CD4-positive, alpha-beta T cell treated with Interleukin-6 for 4 hours (primary cell): ENCODE results near the gene HIVEP3.

ENCODE experiments used
- DNase-seq: peaks from one replicate; pipeline ENCODE4 v3.0.0-alpha.2; 2020; ENCODE audit warnings: mixed read lengths

HIVEP3 gene

DNA sequence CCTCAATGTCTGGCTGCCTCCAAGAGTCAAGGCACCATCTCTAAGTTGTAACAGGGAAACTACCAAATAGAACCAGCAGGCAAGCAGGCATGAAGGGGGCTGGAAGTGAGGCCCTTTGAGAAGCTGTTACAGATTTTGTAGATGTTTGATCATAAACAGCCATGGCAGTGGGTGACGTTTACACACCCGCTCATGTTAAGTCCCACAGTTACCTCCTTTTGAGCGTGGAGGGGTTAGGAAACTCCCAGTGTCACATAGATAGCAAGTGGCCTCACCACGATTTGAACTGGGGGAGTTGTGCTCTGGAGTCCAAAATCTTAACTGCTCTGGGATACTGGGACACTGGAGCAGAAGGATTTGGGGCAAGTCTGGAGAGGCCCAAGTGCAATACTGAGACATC is 192.4 kb downstream of the HIVEP3 start:
- DNase-seq: no peak

DNA sequence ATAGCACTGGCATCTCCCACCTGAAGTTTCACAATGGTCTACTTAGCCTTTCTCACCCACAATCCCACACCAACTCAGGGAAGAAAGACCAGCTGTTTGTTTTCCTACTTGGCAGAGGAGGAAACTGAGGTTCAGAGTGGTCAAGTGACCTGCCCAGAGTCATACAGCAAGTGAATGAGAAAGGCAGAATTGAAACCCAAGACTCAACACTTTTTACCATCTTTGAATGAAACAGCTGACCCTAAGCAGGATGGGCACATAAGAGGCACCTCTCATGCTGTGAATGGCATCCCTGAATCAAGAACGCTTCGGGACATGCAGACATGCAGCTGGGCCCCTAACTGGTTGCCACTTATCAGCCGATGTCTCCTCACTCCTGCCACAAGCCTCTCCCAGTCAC is 193.8 kb downstream of the HIVEP3 start:
- DNase-seq: no peak

DNA sequence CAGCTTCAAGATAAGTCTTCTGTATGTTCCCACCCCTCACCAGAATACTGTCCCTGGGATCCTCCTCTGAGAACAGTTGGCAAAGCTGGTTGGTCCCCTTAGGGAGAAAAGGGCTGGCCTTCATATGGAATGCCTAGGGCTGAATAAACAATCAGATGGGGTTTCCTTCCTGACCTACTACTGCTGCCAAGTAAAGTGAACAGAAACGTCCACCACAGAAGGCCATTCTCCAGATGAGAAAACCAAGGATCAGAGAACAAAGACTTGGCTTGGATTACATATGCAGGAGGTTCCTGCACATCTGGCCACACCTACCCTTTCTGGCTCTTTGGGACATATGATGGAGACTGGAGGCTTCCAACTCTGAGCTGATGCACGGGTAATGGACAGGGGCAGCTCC is 194.5 kb downstream of the HIVEP3 start:
- no peak for DNase-seq

DNA sequence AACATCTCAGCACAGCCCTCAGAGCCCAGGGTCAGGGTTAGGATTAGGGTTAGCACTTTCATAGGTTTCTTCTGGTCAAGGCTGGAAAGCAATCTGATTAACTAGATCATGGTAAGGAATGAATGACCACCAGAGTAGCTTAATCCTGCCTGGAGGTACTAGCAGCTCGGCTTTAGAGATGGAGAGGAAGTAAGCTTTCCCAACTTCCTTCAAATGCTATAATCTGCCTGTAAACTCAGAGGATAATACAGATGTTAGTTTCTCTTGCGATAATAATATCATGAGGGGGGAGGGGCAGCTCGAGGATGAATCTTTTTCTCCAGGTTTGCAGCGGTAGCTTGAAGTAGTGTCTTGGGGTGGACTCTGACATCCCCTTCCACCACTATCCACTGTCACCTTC is 194.9 kb downstream of the HIVEP3 start:
- no peak for DNase-seq

DNA sequence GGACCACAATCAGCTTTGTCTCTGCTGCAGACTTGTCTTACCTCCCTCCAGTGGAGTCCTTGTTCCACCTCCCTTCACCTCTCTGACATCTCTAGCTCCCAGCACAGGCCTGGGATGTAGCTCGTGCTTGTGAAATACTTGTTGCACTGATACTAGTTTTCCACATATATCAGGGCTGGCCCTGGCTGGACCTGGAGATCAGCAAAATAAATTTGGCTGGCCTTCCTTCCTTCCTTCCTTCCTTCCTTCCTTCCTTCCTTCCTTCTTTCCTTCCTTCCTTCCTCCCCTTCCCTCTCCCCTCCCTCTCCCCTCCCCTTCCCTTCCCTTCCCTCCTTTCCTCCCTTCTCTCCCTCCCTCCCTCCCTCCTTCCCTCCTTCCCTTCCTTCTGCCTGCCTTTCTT is 196.5 kb downstream of the HIVEP3 start:
- no peak for DNase-seq

DNA sequence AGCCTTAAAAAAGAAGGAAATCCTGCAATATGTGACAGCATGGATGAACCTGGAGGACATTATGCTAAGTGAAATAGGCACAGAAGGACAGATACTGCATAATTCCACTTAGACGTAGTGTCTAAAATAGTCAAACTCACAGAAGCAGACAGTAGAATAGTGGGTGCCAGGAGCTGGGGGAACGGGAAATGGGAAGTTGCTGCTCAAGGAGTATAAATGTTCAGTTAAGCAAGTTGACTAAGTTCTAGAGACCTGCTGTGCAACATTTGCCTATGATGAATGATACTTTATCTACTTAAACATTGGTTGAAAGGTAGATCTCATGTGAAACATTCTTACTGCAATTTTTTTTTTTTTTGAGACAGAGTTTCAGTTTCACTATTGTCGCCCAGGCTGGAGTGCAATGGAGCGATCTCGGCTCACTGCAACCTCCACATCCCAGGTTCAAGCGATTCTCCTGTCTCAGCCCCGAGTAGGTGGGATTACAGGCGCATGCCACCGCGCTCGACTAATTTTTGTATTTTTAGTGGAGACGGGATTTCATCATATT is 197.8 kb downstream of the HIVEP3 start:
- no peak for DNase-seq

DNA sequence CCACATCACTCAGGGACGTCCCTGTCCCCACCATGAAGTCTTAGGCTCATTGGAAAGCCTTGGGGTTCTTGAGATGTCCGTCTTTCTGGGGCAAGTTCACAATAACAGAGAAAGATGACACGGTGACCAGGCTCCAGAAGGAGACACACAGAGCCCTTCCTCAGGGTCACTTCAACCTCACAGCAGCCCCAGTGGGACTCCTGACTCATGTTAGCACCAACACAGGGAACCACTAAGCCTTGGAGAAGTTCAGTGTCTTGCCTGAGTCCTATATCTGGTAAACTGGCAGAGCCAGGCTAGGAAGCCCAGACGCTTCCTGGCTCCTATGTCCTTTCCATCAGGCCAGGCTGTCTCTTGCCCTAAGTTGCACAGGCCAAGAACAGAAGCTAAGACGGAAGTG is 199.1 kb downstream of the HIVEP3 start:
- no peak for DNase-seq

DNA sequence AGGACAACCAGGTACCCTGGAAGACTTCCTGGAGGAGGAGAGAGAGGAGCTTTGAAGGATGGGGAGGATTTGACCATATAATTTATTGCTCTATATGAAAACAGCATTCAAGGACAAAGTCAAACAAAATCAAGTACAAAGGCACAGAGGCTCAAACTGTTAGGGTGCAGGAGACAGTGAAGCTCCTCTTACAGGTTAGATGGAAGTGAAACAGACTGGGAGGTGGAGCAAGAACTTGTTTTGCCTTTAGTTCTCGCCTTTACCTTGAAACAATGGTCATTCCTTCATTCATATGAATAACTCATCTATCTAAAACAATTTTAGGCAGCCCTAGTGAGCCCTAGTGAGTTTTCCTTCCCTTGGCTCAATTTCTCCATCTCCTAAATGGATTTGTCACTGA is 199.6 kb downstream of the HIVEP3 start:
- no peak for DNase-seq

DNA sequence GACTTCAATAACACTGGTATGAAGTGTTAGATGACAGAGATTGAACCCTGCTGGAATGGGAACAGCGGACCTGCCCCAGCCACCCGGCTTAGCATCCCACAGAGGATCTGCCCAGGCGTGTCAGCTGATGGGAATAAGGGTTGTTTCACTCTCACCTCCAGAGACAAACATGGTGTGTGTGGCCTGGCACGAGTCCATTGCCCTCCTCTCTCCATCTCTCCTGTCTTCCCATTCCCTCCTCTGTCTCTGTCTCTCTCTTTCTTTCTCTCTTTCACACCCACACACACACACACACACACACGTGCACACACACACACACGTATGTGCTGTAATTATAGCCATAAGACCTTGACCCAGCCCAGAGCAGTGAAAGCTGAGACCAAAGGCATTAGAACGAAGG is 200.2 kb downstream of the HIVEP3 start:
- no peak for DNase-seq

DNA sequence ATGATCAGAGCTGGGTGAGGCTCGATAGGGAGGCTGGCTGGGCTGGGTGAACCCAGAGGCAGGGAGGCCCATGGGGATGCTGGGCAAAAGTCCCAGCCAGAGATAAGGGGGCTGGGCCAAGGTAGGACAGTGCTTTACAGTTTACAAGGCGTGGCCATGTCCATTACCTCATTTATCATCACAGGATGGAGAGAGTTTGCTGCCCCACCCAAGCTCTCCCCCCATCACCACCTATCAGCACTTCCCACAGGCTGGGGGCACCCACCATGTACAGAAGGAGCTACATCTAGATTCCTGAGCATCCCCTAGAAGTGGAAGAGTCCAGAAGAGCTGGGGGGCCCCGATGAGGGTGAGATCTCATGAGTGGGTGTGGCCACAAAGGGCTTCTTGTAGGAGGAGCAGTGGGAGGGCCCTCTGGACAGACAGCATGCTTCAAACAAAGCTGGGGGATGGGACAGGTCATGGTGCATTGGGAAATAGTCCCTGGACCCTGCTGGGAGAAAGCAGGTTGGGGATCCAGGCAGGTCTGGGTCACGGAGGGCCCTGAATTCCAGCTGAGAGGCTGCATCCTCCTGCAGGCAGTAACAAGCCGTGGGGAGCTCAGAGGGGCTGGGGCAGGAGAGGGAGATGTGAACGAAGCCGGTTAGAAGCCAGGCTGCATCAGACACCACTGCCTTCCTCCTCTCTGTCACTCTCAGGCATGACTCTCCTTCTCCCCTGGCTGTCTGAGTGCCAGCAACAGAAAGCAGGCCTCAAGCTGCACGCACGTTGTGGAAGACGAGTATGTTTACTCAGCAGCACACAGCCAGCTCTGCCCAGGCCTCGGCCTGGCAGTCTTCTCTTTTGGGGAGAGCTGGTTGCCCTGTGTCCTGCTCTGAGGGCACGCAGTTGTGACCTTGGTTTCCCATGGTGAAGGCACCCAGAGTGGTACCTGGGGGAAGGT is 202.3 kb downstream of the HIVEP3 start:
- no peak for DNase-seq

DNA sequence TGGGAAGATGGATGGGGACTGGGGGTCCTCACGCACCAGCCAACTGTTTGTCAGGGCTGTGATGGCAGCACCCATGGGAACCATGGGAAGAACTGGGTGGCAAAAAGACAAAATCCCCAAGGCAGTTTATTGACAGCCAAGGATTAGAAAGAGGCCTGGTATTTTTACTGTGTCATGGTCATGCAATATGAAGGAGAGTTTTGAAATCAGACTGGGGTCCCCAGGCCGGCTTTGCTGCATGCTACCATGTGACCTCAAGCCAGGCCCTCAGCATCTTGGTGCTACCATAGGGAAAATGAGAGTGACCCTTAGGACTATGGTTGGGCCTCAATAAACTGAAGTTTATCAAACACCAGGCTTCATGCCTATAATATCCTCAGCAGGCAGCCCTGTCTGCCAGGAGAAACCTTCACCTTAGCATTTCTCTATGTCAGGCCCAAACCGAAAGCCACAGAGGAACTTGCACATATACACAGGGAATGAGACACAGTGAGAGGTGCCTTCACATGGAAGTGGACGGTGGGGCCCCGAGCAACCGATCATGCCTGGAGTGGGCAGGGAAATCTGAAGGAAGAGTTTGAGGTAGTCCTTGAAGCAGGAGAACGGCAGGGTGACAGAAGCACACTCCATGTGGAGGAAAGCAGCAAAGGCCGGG is 203.2 kb downstream of the HIVEP3 start:
- no peak for DNase-seq

DNA sequence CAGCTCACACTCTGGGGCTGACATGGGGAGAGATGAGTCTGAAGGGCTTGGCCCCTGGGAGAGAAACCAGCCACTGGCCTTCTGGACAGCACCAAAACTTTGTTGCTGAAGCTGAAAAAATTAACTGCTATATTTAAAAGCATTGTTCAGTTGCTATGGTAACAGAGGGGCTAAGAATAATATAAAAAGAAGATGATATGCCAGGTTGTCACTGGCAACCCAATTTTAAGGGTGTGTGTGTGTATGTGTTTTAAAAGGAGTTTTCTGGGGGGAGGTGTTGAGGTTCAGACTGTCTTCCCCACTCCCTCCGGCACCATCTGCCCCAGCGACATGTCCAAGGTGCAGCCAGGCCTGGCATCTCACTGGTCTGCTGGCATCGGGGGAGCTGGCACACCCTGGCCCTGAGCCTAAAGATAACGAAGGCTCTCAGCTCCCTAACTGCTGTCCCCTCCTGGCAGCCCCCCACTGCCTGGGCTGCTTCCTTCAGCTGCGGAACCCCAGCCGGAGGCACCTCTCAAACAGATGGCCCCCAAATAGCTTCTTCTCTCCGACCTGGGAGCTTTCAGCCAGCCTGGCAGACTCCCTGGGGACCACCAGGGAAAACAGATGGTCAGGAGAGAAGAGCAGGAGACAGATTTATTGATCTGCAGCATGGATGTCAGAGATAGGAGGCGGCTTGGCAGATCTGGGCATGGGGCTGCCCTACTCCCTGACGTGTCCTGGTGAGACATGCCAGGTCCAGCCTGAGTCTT is 203.9 kb downstream of the HIVEP3 start:
- no peak for DNase-seq

DNA sequence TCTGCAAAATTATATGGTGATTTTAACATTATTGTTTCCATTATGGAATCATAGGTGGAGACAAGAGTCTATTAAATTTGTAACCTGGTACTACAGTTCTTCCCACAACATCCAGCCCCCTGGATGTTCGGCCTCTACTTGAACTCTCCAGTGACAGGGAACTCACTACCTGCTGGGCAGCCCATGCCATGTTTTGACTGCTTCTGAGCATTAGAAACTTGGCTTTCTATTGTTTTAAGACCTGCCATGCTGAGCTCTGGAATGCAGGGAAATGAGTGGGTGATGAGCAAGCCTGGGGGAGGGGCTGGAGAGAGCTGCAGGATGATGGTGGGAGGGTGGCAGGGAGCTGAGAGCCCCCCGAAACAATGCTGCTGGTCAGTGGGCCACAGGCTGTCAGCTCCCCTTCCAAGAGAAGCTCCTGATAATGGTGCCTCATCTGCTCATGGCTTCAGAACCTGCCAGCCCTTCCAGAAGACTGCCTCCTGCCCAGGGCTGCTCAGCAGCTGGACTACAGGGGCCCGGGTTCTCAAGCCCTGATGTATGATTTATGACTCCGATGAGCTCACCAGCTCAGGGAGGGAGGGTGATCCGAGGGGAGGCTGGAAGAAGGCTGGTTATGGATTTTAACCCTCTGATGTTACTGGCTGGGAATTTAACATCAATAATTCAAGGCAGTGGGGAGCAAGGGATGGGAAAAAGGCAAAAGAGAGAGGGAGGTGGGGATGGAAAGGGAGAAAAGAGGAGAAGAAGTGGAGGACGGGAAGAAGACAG is 205.0 kb downstream of the HIVEP3 start:
- no peak for DNase-seq

DNA sequence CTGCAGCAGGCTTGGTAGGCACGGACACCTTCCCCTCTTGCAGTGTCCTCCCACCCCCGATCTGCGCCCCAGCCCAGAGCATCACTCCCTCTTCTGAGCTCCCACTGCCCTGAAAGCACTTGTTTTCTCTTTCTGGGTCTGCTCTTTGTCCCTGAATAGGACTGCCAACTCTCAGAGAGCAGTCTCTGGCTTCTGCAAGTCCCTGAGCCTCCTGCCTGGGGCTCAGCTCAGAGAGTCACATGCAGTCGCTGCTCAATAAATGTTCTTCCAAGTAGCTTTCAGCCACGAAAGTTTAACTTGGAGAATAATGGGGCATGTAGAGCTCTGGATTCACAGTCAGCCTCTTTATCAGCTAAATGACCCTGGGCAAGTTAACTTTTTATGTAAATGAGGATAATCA is 205.6 kb downstream of the HIVEP3 start:
- DNase-seq: no peak

DNA sequence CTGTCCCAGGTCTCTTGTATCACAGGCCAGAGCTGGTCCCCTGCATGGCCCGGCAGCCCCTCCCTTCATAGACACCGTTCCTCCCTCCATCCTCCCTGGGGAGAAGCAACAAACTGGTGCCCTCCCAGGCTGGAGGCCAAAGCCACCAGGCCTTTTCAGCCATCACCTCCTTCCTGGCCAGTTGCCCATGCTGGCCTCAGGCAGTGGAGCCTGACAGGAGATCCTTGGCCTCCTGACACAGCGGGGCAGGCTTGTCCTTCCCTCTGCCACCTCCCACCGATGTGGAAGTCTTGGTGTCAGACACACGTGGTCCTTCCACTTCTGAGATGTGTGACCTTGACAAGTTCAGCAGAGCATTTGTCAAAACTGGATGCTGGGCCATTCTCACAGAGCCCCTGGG is 206.0 kb downstream of the HIVEP3 start:
- DNase-seq: no peak

DNA sequence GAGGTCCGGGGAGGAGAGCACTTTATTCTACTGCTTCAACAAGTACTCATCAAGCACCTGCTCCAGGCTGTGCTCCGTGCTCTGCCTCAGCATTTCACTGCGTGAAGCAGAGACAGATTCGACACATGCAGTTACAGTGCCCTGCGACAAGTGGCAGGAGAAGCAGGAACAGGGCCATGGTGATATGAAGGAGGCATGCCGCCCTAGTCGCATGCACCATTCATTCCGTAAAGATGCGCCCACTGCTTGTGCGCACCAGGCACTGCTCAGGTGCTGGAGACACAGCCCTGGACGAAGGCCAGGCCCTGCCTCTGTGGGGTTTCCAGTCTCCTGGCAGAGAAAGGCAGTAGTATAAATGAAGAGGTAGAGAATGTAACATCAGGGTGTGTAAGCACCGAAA is 206.6 kb downstream of the HIVEP3 start:
- no peak for DNase-seq

DNA sequence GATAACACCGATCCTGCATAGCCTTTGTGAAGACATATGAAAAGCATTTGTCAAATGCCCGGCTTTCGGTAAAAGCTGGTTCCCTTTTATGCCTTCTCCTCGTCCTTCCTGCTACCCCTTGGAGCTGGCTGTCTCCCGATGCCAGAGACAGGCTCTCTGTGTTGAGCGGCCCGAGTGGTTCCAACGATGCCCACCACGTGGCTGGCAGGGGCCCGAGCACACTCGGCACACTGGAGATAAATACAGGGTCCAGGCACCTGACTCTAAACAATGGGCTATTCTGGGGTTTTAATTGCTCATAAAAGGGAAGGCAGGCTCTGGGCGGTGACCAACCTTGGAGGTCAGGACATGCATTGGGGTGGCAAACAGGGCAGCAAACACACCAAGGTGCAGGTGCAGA is 207.1 kb downstream of the HIVEP3 start:
- no peak for DNase-seq

DNA sequence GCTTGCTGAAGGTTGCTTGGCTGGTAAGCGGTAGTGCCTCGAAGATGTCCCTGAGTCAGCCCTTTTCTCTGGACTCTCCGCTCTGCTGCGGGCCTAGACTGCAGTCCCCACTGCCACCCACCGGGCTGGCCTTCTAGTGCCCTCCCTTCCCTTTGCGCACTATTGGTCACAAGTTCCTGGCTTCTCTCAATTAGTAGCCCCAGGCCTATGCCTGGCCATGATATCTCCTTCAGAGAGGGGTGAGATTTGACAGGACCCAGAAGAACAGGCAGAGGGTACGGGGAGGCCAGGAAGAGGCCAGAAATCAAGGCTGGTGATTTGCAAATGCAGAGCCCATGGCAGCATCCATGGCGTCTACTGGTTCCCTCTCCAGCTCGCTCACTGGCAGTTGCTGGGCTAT is 207.7 kb downstream of the HIVEP3 start:
- no peak for DNase-seq

DNA sequence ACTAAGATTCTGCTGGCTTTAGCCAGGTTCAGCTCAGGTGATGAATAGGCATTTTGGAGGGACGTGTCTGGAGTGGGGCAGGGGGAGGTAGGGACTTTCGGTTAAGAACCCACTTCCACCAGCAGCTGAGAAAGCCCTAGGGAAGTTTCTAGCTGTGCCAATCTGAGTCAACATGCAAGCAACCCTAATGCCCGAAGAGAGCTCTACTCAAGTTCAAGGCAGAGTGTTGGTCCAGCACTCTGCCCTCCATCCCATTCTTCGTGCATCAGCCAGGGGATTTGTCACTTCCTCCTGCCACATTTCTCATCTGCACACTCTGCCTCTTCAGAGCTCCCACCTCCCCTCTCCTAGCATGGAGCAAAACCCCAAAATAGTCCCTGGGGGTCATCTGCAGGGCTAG is 208.8 kb downstream of the HIVEP3 start:
- no peak for DNase-seq

DNA sequence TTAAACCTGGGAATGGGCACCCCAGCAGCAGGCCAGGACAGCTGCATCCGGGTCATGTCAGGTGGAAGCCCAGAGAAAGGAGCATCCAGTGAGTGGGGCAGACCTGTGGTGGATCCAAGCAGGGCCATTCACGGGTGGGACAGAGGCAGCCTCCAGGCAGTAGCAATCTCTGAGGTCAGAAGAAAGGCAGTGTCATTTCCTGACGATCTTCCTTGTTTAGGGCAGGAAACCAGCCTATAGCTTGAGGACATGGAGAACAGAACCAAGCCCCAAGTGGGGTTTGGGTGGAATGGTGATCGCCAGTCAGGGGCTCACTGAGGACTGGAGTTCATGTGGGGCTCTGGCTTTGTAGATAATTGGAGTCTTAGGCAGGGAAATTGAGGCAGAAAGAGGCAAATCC is 209.4 kb downstream of the HIVEP3 start:
- no peak for DNase-seq

DNA sequence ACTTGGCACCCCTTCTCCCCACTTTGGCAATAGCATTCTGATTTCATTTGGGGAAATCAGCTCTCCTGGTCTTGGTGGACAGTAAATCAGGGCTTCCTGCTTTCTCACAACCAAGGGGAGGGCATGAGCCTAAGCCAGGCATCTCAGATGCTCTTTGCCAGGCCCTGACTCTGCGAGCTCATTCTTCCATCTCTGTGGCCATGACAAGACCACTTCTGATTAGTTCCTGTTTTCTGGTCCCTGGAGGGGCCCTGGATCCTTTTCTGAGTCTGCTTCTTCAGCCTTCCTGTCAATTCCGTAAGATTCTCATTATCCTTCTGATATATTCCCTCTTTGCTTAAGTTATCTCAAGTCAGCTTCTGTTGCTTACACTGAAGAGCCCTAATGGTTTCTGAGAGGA is 210.4 kb downstream of the HIVEP3 start:
- no peak for DNase-seq

DNA sequence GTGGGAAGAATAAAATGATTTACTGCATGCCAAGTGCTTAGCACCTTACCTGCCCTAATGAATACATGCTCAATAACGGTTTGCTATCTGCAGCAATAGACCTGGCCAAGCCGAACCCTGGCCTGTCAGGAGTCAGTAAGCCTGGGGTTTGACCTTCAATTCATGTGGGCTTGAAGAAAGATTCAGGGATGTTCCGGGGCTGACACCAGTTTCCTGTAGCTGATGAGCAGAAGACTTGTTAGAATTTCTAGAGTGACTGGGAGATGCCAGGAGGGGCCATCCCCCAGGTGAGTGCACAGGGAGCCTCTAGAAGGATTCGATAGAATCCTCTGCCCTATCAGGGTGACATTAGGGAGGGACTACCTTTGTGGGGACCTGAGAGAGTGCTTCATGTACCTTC is 210.9 kb downstream of the HIVEP3 start:
- no peak for DNase-seq

DNA sequence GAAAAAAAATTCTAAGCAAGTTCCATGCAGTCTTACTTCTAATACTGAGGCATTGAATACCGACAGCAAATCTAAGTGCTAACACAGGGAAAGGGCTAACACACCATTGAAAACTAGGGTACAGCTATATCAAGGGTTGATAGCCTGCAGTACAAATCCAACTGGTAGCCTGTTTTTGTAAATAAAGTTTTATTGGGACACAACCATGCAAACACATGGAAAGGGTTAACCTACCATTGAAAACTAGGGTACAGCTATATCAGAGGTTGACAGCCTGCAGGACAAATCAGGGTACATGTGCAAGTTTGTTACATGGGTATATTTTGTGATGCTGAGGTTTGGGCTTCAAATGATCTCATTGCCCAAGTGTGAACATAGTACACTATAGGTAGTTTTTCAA is 212.9 kb downstream of the HIVEP3 start:
- DNase-seq: no peak
